HG03159 (cell line): Measurements from ENCODE around the gene MIA.
"Not testable (repeated sequence)": the region's sequence is repeated elsewhere in the genome, so short reads cannot be mapped to it uniquely, and the experiment has no call there.

Source experiments
- ATAC-seq: cut with Tn5 transposase; IDR thresholded peaks from one replicate; pipeline ENCODE4 v1.9.1; 2021; ENCODE audit warnings: mild to moderate bottlenecking, moderate library complexity; ENCODE audit not compliant: unreplicated experiment

The MIA gene

GRCh38 chr19:40774916-40775631 is at the start of gene MIA:
Gene MIA, plus strand, starts transcription at chr19:40775521. Its CDS starts 22 bp downstream, at chr19:40775543.
- ATAC-seq, result no peak

GRCh38 chr19:40726279-40726678 is 49.0 kb upstream of the MIA start:
- no peak for ATAC-seq

GRCh38 chr19:40730065-40730464 is 45.3 kb upstream of the MIA start:
- not testable (repeated sequence) for ATAC-seq

- not testable (repeated sequence) for ATAC-seq
Measured at GRCh38 chr19:40732304-40732703, 43.0 kb upstream of the MIA start.

GRCh38 chr19:40733149-40733548 is 42.2 kb upstream of the MIA start:
- ATAC-seq, result no peak

- no peak for ATAC-seq
Measured at GRCh38 chr19:40735013-40735771, 40.1 kb upstream of the MIA start.

- ATAC-seq, result no peak
Measured at GRCh38 chr19:40736661-40737060, 38.7 kb upstream of the MIA start.

- no peak for ATAC-seq
Measured at GRCh38 chr19:40737102-40737644, 38.1 kb upstream of the MIA start.

- ATAC-seq, result no peak
Measured at GRCh38 chr19:40739030-40739839, 36.1 kb upstream of the MIA start.

GRCh38 chr19:40739871-40740703 is 35.2 kb upstream of the MIA start:
- ATAC-seq, result no peak

- no peak for ATAC-seq
Measured at GRCh38 chr19:40740747-40741146, 34.6 kb upstream of the MIA start.

GRCh38 chr19:40741527-40742390 is 33.6 kb upstream of the MIA start:
- ATAC-seq, result no peak

GRCh38 chr19:40742477-40742876 is 32.8 kb upstream of the MIA start:
- ATAC-seq, result no peak

GRCh38 chr19:40742886-40743285 is 32.4 kb upstream of the MIA start:
- ATAC-seq, result no peak

- ATAC-seq, result no peak
Measured at GRCh38 chr19:40743926-40744325, 31.4 kb upstream of the MIA start.

GRCh38 chr19:40744554-40745401 is 30.5 kb upstream of the MIA start:
- no peak for ATAC-seq

GRCh38 chr19:40745402-40745780 is 29.9 kb upstream of the MIA start:
- no peak for ATAC-seq

GRCh38 chr19:40747536-40747935 is 27.8 kb upstream of the MIA start:
- no peak for ATAC-seq
